ELR (cell line): ENCODE data around the gene CXorf49.

Experiments used
- DNase-seq: peaks from one replicate; pipeline ENCODE4 v3.0.0-alpha.2; 2015; ENCODE audit warnings: low read depth

Gene CXorf49

DNA sequence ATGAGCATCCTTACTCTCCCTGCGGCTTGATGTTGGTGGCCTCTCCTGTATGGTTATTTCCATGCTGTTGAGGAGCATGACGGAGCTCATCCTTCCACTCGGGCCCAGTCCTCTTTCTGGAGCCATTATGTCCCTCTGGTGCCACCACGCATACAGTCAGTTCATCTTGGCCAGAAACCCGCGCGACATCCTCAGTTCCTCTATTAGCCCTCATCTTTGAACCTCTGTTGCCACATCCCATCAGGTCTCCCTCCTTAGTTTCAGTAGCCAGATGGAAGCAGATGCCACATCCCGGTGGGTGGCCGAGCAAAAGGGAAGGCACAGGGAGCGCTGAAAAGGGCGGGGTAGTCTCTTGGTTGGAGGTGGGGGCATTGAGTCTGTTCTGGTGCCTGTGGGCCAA is 46.1 kb downstream of the CXorf49 start:
- DNase-seq = no peak

DNA sequence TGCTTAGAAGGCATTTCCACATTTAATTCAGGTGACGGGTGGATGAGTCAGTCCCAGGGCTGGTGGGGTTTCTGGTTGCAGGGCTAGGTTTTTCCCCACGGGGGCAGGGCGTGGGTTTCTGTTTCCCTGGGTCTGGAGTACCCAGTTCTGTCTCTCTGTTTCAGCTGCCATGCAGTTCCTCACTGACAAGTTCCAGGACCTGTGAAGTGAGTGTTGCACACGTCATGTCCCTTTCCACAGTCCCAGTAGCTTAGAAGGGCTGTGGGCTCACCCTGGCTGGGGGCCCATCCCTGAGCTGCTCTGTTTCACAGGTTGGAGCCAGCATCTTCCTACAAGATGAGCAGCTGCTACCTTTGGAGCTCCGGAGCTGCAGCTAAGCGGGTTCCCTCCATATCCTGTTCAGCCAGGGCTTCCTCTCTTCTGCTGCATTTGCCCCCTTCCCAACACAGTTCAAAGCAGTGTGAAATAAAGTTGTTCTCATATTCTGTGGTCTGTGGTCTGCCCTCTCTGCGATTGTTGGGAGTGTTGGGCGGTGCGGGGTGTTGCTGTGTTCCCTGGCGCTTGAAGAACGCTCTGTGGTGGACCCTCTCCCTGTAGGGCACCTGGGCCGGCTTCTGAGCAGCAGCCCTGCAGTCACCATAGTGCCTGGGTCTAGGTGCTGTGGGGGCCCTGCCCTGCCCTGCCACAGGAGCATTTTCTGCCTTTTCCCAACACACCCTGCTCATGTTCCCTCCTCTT is 46.9 kb downstream of the CXorf49 start:
- no peak for DNase-seq

DNA sequence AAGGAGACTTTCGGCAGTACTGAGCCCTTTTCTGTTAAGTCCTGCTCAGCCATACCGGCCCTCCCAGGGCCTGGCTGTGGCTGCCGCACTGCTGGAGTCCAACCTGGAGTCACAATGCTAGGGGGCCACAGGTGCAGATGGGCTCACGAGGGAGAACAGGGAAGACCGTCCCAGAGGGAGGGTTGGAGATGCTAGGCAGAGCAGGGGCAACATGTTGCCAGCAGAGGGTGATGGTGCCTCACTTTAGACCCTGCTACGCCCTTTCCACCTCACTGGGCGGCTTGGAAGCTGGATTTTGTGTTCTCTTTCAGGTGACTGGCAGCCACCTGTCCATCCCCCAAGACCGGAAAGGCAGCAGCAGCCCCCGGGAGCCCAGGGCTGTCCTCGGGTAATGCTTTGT is 48.1 kb downstream of the CXorf49 start:
- peak; percentile 30 for DNase-seq

DNA sequence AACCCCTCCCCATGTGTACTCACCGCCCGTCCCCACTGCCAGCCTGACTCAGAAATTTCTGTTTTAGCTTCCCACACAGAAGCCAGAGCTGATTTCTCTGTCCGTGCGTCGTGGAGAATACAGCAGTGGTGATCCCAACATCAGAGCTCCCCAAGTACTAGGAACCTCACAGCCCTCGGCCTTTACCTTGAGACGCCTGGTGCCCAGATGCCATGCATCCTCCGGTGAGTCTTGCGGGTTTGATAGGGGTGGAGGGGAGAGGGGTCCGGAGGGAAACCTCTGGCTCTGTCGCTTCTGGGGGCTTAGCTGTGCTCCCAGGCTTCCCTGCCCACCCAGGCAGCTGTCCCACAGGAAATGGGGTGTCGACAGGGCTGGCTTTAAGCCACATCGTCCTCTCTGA is 48.6 kb downstream of the CXorf49 start:
- no peak for DNase-seq

DNA sequence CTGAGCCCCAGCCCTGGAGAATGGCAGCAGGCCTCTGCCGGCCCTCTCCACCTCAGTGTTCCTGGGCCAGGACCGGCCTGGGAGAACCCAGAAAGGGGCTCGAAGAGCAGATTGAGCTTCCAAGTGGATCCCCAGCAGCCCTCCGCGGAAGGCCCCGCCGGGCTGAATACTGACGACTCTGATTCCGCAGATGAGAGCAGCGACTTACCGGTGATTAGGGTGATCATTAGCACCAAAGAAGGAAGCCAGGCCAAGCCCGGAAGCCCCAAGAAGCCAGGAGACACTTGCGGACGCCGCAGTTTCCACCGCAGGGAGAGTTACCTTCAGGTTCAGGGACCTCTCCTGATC is 49.9 kb downstream of the CXorf49 start:
- DNase-seq = no peak

DNA sequence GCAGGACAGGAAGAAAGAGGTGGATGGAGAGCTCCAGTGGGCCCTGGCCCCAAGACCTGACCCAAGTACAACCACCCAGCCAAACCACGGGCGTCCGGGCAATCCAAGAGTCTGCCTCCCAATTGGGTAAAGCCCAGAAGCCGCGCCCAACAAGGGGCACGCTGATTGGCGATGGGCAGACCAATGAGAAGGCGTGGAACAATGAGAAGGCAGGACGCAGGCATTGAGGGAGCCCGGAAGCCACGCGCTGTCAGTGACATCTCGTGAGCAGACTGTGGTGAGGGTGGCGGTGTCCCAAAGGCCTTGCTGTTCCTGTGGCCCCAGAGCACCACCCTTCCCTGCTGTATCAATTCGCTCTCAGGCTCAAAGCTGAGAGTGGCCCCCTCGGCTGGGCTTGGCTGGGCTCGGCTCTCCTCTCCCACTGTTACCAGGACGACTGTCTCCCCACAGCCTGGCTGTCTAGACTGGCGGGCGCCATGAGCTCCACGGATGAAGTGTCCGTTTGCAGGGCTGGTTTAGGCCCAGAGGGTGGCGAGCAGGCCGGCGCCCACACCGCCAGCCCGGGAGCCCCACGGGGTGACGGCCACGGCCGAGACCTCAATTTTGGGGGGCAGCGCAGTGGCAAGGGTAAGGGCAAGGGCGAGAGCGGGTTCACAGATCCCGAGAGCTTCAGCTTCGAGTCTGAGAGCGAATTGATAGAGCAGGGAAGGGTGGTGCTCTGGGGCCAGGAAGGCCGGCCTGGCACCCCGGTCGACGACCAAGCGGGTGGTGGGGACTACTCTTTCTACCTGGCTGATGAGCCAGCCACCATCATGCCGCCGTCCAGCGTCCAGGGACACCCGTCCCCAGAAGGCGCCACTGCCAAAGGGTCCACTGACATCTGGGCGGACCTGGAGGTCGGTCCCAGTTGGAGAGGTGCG is 50.5 kb downstream of the CXorf49 start, which contains the start of gene LOC101059915:
Gene LOC101059915 (plus strand): TSS at position 219 of the 920 bp plus-strand sequence.
- no peak for DNase-seq

DNA sequence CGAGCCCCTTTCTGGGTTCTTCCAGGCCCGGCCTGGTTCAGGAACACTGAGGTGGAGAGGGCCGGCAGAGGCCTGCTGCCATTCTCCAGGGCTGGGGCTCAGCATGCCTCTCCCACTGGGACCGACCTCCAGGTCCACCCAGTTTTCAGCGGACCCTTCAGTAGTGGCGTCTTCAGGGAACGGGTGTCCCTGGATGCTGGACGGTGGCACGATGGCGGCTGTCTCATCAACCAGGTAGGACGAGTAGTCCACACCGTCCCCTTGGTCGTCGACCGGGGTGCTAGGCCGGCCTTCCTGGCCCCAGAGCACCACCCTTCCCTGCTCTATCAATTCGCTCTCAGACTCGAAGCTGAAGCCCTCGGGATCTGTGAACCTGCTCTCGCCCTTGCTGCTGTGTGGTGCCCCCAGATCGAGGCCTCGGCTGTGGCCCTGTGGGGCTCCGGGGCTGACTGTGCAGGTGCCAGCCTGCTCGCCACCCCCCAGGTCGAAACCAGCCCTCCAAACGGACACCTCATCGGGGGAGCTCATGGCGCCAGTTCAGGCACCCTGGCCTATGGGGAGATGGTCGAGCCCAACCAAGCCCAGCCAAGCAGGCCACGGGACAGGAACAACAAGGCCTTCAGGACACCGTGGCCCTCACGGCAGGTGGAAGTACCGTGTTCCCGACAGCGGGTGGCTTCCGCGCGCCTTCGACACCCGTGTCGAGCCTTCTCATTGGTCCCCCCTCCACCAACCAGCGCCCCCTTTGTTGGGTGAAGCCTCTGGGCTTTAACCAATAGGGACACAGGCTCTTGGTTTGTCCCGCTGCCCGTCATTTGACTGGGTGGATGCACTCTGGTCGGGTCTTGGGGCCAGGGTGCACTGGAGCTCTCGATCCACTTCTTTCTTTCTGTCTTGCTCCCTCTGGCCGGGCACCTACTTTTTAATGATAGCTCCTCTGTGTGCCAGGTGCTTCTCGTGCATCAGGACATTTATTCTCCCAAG is 51.6 kb downstream of the CXorf49 start:
- DNase-seq = no peak

DNA sequence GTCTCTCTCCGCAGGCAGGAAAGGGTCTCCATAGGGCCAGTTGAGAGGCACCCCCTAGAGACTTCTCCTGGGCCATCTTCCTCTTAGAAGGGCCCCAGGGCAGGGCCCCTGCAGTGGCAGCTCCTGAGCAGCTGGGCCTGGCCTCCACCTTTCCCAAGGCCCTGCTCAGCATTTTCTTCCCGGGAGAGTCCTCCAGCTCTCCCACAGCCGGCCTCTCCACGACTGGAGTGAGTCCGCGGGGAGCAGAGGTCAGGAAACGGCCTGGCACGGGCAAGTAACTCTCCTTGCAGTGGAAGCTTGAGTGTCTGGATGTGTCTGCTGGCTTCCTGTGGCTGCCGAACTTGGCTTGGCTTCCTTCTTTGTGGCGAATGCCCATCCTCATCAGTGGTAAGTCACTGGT is 52.3 kb downstream of the CXorf49 start:
- no peak for DNase-seq

DNA sequence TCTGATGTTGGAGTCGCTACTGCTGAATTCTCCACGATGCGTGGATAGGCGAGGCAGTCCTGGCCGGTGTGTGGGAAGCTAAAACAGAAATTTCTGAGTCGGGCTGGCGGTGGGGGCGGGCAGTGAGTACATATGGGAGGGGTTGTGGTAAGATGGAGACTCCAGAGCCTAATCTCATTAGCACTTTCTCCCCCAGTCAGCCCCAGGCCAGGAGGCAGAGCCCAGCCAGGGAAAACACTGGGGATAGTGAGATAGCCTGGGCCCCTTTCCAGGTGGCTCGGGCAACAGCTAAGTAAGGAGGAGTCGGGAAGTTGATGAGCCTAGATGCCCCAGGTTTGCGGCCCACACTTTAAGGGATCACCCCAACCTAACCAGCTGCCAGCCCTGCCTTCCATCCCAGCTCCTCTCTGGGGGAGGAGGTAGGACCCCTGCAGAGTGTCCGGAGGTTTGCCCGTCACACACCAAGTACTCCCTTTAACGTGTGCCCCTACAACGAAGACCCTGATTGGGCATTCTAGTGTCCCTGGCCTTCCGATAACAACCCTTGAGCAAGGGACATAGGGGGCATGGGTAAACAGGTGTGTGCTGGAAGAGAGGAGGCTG is 53.1 kb downstream of the CXorf49 start:
- no peak for DNase-seq
